ENCODE measurements around the gene LPCAT2.

The LPCAT2 gene

GRCh38 chr16:55508941-55509931 is at the start of gene LPCAT2:
TSS of gene LPCAT2 (plus strand) at chr16:55509072. CDS start at chr16:55509182, 110 bp downstream.
- DNase-seq (ENCODE audit: low read depth): no peak

DNA sequence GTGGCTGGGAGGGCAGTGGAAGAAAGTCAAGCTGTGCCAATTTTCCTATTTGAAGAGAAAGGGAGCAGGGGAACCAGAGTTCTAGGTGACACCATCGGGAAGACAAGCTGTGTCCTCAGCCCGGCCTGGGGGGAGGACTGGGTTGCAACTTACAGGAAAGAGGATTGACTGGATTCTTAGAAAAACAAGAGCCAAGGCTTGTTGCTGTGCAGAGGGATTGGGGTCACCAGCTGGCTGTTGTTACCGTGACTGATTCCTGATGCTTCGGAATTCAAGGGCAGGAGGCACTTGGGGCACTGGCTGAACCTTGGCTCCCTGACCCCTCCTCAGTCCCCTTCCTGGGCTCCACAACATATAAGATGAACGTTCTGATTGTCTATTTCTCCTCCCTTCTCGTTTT is 46.6 kb upstream of the LPCAT2 start:
- DNase-seq (ENCODE audit: low read depth): no peak

DNA sequence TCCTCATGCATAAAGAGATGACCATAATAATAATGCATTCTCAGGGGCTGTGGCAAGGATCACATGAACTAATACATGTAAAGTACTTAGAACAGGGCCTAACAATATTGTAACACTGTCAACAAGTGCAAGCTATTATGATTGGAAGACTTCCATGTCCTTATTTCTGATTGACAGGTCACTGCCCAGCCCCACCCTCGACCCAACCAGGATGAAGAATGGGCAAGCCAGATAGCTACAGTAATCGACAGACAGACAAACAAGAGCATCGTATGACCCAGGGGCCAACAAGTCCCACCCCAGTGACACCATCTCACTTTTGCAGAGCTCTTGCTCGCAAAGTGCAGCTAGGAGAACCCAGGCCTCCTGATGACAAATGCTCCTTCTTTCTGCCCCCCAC is 44.5 kb upstream of the LPCAT2 start:
- DNase-seq (ENCODE audit: low read depth): no peak

- peak; percentile 77 for DNase-seq (ENCODE audit: low read depth)
Observed at GRCh38 chr16:55465077-55465896, 43.6 kb upstream of the LPCAT2 start.

DNA sequence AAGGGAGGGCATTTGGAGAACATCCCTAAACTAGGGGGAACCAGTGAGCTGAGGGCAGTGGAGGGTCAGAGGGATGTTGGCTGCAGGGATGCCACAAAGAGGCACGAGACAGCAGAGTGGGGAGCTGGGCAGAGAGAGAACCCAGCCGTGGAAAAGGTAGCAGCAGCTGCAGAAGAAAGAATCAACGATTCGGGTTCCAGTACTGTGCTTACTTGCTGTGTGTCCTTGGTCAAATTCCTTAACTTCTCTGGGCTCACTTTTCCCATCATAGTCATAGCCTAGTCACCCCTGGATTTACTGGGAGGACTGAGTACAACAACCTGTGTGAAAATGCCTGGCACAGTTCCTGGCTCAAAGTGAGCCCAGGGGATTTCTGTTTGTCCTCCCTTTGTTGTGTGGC is 42.7 kb upstream of the LPCAT2 start:
- DNase-seq (ENCODE audit: low read depth): no peak

- no peak for DNase-seq (ENCODE audit: low read depth)
Observed at GRCh38 chr16:55467898-55468297, 41.0 kb upstream of the LPCAT2 start.

GRCh38 chr16:55468352-55468990 is 40.4 kb upstream of the LPCAT2 start:
- no peak for DNase-seq (ENCODE audit: low read depth)

DNA sequence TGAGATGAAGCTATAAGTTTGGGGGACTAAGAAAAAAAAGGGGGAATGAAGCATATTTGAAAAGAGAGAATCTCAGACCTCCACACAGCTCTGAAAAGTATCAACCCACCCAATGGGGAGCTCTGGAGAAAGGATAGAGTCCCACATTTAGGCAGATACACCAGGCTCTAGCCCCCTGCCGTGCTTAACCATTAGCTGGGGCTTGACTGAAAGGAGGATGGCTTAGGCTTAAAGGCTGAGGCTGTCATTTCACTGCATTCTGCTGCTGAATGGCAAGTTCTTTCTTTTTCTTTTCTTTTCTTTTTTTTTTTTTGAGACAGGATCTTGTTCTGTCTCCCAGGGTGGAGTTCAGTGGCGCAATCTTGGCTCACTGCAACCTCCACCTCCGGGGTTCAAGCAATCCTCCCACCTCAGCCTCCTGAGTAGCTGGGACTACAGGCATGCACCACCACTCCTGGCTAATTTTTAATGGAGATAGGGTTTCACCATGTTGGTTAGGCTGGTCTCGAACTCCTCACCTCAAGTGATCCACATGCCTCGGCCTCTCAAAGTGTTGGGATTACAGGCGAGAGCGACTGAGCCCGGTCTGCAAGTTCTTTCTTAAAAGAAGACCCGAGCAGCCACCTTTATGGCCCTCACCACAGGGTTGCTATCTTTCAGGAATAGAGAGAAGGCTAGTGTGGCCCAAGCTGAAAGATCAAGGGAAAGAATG is 38.9 kb upstream of the LPCAT2 start:
- DNase-seq (ENCODE audit: low read depth): no peak

GRCh38 chr16:55470533-55471371 is 38.1 kb upstream of the LPCAT2 start:
- DNase-seq (ENCODE audit: low read depth): no peak

GRCh38 chr16:55471448-55472097 is 37.3 kb upstream of the LPCAT2 start:
- no peak for DNase-seq (ENCODE audit: low read depth)

DNA sequence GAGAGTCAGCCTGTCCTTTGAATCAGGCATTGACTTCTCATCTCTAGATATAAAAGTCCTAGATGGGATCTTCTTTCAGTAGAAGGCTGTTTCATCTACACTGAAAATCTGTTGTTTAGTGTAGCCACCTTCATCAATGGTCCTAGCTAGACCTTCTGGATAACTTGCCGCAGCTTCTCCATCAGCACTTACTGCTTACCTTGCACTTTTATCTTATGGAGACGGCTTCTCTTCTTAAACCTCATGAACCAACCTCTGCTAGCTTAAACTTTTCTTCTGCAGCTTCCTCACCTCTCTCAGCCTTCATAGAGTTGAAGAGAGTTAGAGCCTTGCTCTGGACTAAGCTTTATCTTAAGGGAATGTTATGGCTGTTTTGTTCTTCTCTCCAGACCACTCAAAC is 35.3 kb upstream of the LPCAT2 start:
- no peak for DNase-seq (ENCODE audit: low read depth)

DNA sequence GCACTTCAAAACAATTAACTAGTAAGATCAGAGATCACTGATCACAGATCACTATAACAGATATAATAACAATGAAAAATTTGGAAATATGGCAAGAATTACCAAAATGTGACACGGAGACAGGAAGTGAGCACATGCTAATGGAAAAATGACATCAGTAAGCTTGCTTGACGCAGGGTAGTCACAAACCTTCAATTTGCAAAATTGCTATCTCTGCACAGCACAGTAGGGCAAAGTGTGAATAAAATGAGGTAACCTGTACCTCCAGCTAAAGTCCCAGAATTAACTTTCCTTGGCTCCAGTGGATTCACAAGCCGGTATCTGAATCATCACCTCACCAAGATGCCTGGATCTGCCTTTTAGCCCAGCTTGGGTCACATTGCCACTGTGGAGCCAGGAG is 34.1 kb upstream of the LPCAT2 start:
- DNase-seq (ENCODE audit: low read depth): no peak

GRCh38 chr16:55475919-55476318 is 33.0 kb upstream of the LPCAT2 start:
- no peak for DNase-seq (ENCODE audit: low read depth)

GRCh38 chr16:55476625-55477533 is 32.0 kb upstream of the LPCAT2 start:
- no peak for DNase-seq (ENCODE audit: low read depth)

- no peak for DNase-seq (ENCODE audit: low read depth)
Observed at GRCh38 chr16:55477736-55478135, 31.1 kb upstream of the LPCAT2 start.

DNA sequence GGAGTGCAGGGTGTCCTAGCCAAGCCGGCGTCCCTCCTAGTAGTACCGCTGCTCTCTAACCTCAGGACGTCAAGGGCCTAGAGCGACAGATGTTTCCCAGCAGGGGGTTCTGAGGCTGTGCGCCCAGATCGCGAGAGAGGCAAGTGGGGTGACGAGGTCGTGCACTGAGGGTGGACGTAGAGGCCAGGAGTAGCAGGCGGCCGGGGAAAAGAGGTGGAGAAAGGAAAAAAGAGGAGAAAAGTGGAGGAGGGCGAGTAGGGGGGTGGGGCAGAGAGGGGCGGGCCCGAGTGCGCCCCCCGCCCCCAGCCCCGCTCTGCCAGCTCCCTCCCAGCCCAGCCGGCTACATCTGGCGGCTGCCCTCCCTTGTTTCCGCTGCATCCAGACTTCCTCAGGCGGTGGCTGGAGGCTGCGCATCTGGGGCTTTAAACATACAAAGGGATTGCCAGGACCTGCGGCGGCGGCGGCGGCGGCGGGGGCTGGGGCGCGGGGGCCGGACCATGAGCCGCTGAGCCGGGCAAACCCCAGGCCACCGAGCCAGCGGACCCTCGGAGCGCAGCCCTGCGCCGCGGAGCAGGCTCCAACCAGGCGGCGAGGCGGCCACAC is 29.9 kb upstream of the LPCAT2 start, which contains the start of gene MMP2:
Gene MMP2, plus strand, starts transcription at position 372 of the 603 bp plus-strand sequence. CDS start 282 bp downstream, outside the sequence.
- DNase-seq (ENCODE audit: low read depth): no peak

DNA sequence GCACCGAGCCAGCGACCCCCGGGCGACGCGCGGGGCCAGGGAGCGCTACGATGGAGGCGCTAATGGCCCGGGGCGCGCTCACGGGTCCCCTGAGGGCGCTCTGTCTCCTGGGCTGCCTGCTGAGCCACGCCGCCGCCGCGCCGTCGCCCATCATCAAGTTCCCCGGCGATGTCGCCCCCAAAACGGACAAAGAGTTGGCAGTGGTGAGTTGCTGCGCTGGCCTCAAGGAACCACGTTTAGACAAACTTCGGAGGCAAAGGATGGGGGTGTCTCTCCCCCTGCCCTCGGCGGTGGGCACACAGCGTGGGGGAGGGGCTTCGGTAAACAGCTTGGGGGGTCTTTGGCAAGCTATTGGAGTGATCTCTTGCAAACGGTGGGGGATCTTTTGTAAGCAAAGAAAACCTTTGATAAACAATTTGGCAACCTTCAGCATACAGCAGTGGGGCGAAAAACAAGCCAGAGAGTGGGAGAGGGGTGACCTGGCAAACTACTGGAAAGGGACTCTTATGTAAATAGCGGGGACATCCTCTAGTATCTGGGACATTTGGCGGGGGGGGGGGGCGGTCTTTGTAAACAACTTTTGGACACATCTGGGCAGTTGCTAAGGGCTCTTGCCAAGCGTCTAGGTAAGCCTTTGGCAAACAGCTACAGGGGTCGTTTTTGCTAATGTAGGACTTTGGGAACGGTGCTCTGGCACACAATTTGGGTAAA is 29.3 kb upstream of the LPCAT2 start:
- no peak for DNase-seq (ENCODE audit: low read depth)

DNA sequence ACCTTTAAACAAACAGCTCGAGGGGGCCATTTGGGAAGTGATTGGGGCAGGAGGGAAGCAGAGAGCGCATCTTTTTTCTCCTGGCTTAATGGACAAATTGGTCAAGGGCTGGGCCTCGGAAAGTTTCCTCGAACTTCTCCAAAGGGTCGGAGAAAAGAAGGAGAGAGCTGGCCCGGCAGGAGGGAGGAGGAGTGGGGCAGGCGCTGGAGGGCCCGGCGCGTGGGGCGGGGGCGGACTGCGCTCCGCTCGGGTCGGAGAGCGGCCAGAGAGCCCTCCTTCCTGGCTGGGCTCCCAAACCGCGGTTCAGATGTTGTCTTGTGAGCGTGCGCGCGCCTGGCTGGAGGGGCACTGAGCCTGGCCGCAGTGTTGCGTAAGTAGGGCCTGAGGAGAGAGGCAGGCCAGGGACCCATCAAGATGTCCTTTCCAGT is 28.6 kb upstream of the LPCAT2 start:
- no peak for DNase-seq (ENCODE audit: low read depth)
